Activated T-cell treated with anti-CD3 and anti-CD28 coated beads, Interleukin-2, amount 50 U/mL, for 24 hours (primary cell): ENCODE measurements around the gene UFM1.
"Not testable (repeated sequence)": the region's sequence is repeated elsewhere in the genome, so short reads cannot be mapped to it uniquely, and the experiment has no call there.

Experiments
- DNase-seq: peaks from one replicate; pipeline ENCODE4 v3.0.0-alpha.2; 2020
- H3K27ac Mint-ChIP-seq: 2 replicates; pipeline ENCODE4 v1.8.0; 2020; ENCODE audit warnings: mild to moderate bottlenecking, mixed read lengths
- H3K27me3 Mint-ChIP-seq: 2 replicates; pipeline ENCODE4 v1.8.0; 2020; ENCODE audit warnings: mixed read lengths
- H3K36me3 Mint-ChIP-seq: 2 replicates; pipeline ENCODE4 v1.8.0; 2020; ENCODE audit warnings: low read depth, mixed read lengths
- H3K4me1 Mint-ChIP-seq: 2 replicates; pipeline ENCODE4 v1.8.0; 2020; ENCODE audit warnings: low read depth, mixed read lengths
- H3K4me3 Mint-ChIP-seq: 2 replicates; pipeline ENCODE4 v1.8.0; 2020; ENCODE audit warnings: mild to moderate bottlenecking, moderate library complexity, mixed read lengths
- H3K9me3 Mint-ChIP-seq: 2 replicates; pipeline ENCODE4 v1.8.0; 2020; ENCODE audit warnings: mixed read lengths

Gene UFM1

GRCh38 chr13:38348861-38349389, 726 bp upstream of the UFM1 start:
- DNase-seq = peak; percentile 31
- Mint-ChIP-seq H3K4me1 (peaks cover 46% of the 10 kb centered on the region), H3K27ac (peak overlapping the region; percentile 99), H3K9me3 (no peaks in the 10 kb centered on the region), H3K27me3 (no peaks in the 10 kb centered on the region), H3K4me3 (peak overlapping the region; percentile 99), H3K36me3 (peaks cover 42% of the 10 kb centered on the region)

GRCh38 chr13:38350114-38350617, 515 bp downstream of the UFM1 start:
- Mint-ChIP-seq H3K4me1 (peaks cover 48% of the 10 kb centered on the region), H3K9me3 (no peaks in the 10 kb centered on the region), H3K27me3 (no peaks in the 10 kb centered on the region), H3K36me3 (peaks cover 50% of the 10 kb centered on the region), H3K27ac (peak overlapping the region; percentile 99), H3K4me3 (peak overlapping the region; percentile 99)
- DNase-seq = peak; percentile 72

GRCh38 chr13:38355595-38356119, 6.0 kb downstream of the UFM1 start:
- H3K27me3 Mint-ChIP-seq = no peaks in the 10 kb centered on the region
- H3K4me1 Mint-ChIP-seq = peaks cover 45% of the 10 kb centered on the region
- H3K27ac Mint-ChIP-seq = peak overlapping the region; percentile 68
- no peaks in the 10 kb centered on the region for H3K9me3 Mint-ChIP-seq
- peaks cover 80% of the 10 kb centered on the region for H3K36me3 Mint-ChIP-seq
- no peak overlapping the region for H3K4me3 Mint-ChIP-seq
- no peak for DNase-seq

GRCh38 chr13:38358684-38359083, 9.0 kb downstream of the UFM1 start:
- Mint-ChIP-seq H3K27me3 (no peaks in the 10 kb centered on the region), H3K4me3 (no peak overlapping the region), H3K4me1 (peaks cover 19% of the 10 kb centered on the region), H3K9me3 (no peaks in the 10 kb centered on the region), H3K27ac (no peak overlapping the region), H3K36me3 (peaks cover 80% of the 10 kb centered on the region)
- no peak for DNase-seq

- Mint-ChIP-seq H3K9me3 (no peaks in the 10 kb centered on the region), H3K36me3 (peaks cover 64% of the 10 kb centered on the region), H3K4me3 (no peak overlapping the region), H3K27ac (no peak overlapping the region), H3K27me3 (no peaks in the 10 kb centered on the region), H3K4me1 (peaks cover 10% of the 10 kb centered on the region)
- DNase-seq = no peak
Observed at GRCh38 chr13:38361542-38362262, 12.1 kb downstream of the UFM1 start.

- Mint-ChIP-seq H3K4me1 (peaks cover 11% of the 10 kb centered on the region), H3K9me3 (no peaks in the 10 kb centered on the region), H3K27ac (no peak overlapping the region), H3K27me3 (no peaks in the 10 kb centered on the region), H3K36me3 (peaks cover 53% of the 10 kb centered on the region), H3K4me3 (no peak overlapping the region)
- no peak for DNase-seq
Observed at GRCh38 chr13:38363219-38363618, 13.6 kb downstream of the UFM1 start.

- H3K4me3 Mint-ChIP-seq, H3K27me3 Mint-ChIP-seq, H3K9me3 Mint-ChIP-seq, H3K27ac Mint-ChIP-seq, DNase-seq, H3K4me1 Mint-ChIP-seq: not testable (repeated sequence)
- H3K36me3 Mint-ChIP-seq = peaks cover 48% of the 10 kb centered on the region
Observed at GRCh38 chr13:38363746-38364145, 14.1 kb downstream of the UFM1 start.

- no peak overlapping the region for H3K27ac Mint-ChIP-seq
Observed at GRCh38 chr13:38365661-38366060, 16.0 kb downstream of the UFM1 start.

GRCh38 chr13:38366954-38367645, 17.4 kb downstream of the UFM1 start:
- no peak for DNase-seq
- no peaks in the 10 kb centered on the region for H3K9me3 Mint-ChIP-seq

More at GRCh38 chr13:38365661-38366060, 16.0 kb downstream of the UFM1 start:
- Mint-ChIP-seq H3K36me3 (peaks cover 34% of the 10 kb centered on the region), H3K4me1 (peaks cover 7% of the 10 kb centered on the region), H3K27me3 (peaks cover 7% of the 10 kb centered on the region), H3K4me3 (no peak overlapping the region), H3K9me3 (no peaks in the 10 kb centered on the region)
- no peak for DNase-seq

GRCh38 chr13:38369058-38369457, 19.4 kb downstream of the UFM1 start:
- Mint-ChIP-seq H3K27me3 (peaks cover 33% of the 10 kb centered on the region), H3K27ac (no peak overlapping the region), H3K4me3 (no peak overlapping the region), H3K36me3 (peaks cover 3% of the 10 kb centered on the region), H3K4me1 (peaks cover 7% of the 10 kb centered on the region), H3K9me3 (no peaks in the 10 kb centered on the region)
- DNase-seq = no peak

More at GRCh38 chr13:38366954-38367645, 17.4 kb downstream of the UFM1 start:
- Mint-ChIP-seq H3K4me1 (peaks cover 7% of the 10 kb centered on the region), H3K27ac (no peak overlapping the region), H3K36me3 (peaks cover 21% of the 10 kb centered on the region), H3K4me3 (no peak overlapping the region), H3K27me3 (peaks cover 16% of the 10 kb centered on the region)

- not testable (repeated sequence) for H3K27ac Mint-ChIP-seq, H3K4me1 Mint-ChIP-seq, DNase-seq, H3K9me3 Mint-ChIP-seq, H3K36me3 Mint-ChIP-seq, H3K4me3 Mint-ChIP-seq
- peaks cover 42% of the 10 kb centered on the region for H3K27me3 Mint-ChIP-seq
Observed at GRCh38 chr13:38370096-38370495, 20.4 kb downstream of the UFM1 start.

GRCh38 chr13:38372820-38373383, 23.3 kb downstream of the UFM1 start:
- Mint-ChIP-seq H3K9me3 (peaks cover 4% of the 10 kb centered on the region), H3K27ac (no peak overlapping the region), H3K4me1 (no peaks in the 10 kb centered on the region), H3K27me3 (peaks cover 55% of the 10 kb centered on the region), H3K36me3 (no peaks in the 10 kb centered on the region), H3K4me3 (no peak overlapping the region)
- DNase-seq = no peak

GRCh38 chr13:38376546-38376945, 26.9 kb downstream of the UFM1 start:
- Mint-ChIP-seq H3K4me1 (no peaks in the 10 kb centered on the region), H3K36me3 (no peaks in the 10 kb centered on the region), H3K27me3 (peaks cover 57% of the 10 kb centered on the region), H3K27ac (no peak overlapping the region), H3K9me3 (peaks cover 4% of the 10 kb centered on the region), H3K4me3 (no peak overlapping the region)
- DNase-seq = no peak

GRCh38 chr13:38381890-38382289, 32.2 kb downstream of the UFM1 start:
- no peak overlapping the region for H3K4me3 Mint-ChIP-seq
- peaks cover 3% of the 10 kb centered on the region for H3K4me1 Mint-ChIP-seq
- H3K9me3 Mint-ChIP-seq = no peaks in the 10 kb centered on the region
- no peaks in the 10 kb centered on the region for H3K36me3 Mint-ChIP-seq
- H3K27me3 Mint-ChIP-seq = peaks cover 21% of the 10 kb centered on the region
- DNase-seq = no peak
- no peak overlapping the region for H3K27ac Mint-ChIP-seq
